SK-MEL-5 (cell line): Measurements from ENCODE around the gene PLA2G2D. TPM values are rescaled to one million over a fixed set of nuclear protein-coding genes. Genes with fewer than 3 reads are reported as not detected.
A peak's percentile ranks its signal among the peaks of the same experiment; 100 is the strongest.

Experiments used
- DNase-seq: peaks from one replicate; pipeline ENCODE4 v3.0.0-alpha.2; 2016; ENCODE audit warnings: low read depth, low spot score
- in situ Hi-C: cut with HindIII; loops from 2 replicates; pipeline ENCODE4 v1.10.0; 2016; ENCODE audit warnings: low sequenced_read_pairs, high pct_unique_total_duplicates, low pct_unique_long_range_greater_than_20kb
- total RNA-seq: library from RNA; depleted of rRNA; stranded (reverse); fragments of >200 nt; shearing (Covaris generic); gene quantifications from 2 replicates; pipeline ENCODE4 v1.2.3, GENCODE V29; 2014

PLA2G2D gene
- total RNA-seq, 1 experiment from 2014 or later, result not detected

DNA sequence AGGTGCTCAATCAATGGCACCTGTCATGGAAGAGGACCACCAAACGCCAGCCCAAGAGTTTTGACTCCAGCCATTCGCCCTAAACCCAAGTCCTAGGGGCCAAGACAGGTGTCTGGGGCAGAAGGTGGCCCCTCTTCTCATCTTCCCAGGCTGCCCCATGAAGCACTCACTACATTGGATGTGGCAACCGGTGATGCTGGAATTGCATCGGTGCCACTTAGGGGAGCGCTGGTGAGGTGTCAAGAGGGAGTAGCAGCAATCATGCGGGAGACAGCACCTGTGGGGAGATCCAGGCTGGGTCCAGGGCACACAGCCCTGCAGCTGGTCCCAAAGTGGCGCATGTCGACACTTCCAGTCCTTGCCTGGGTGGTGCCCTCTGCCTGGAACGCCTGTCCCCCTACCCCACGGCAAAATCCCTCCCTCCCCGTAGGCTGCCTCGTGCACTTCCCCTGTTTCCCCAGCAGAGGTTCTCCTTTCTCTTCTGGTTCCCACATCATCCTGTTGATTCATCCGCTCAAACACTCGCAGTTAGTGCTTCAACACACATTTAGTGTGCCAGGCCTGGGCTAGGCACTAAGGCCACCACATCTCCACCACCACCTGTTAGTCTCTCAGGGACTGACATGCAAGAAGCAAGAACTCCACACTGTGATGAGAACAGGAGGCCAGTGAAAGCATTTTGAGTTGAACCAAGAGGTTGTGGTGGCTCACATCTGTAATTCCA lies 18.5 kb downstream of the PLA2G2D start:
- in situ Hi-C loops, result no loop called here
- DNase-seq, result peak; percentile 68

GRCh38 chr1:20099533-20099932 lies 19.8 kb downstream of the PLA2G2D start:
- in situ Hi-C loops, result no loop called here
- no peak for DNase-seq

DNA sequence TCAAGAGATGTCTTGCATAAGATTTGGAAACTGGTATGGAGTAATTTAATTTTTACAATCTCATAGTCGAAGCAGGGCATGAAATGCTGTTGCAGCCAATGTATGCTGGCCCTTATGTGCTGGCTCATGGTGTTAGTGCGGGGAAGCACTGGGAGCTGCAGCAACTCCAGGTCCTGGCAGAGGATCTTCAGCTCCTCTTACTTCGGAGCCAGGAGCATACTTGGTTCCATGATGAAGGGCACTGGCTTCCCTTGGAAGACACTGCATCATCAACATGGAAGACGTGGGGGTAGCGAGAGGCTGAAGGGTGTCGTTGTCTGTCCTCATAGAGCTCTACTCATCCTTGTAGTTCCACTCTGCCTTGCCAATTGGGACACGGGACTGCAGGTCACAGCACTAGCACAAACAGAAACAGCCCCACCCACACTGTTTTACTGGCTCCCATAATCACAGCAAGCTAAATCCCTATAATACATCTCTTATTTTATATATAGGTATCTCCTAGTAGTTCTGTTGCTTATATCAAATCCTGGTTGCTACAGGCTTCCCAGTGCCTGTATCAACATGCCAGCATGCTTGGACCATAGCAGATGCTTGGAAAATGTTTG lies 22.4 kb downstream of the PLA2G2D start:
- in situ Hi-C loops, result no loop called here

GRCh38 chr1:20095564-20096434 lies 23.5 kb downstream of the PLA2G2D start:
- in situ Hi-C loops, result no loop called here
- DNase-seq, result no peak

More for the DNA sequence above, 22.4 kb downstream of the PLA2G2D start:
- DNase-seq, result no peak

DNA sequence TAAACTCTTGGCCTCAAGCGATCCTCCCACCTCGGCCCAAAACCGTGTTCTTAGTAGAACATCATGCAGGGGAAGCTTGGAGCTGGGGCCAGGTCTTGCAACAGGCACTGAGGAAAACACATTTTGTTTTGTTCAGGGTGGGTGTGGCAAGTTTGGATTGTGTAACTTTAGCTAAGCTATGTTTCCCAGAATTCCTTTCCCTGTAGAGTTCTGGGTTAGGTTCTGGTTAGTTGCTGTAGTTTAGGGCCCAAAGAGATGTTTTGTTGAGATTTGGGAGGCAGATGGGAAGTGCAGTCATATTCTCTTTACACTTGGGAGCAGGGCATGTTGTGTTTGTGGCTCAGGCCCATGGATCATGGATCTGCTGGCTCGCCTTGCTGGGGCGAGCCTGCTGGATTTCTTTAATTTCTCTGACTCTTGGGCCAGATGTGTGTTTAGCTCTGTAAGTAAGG lies 25.4 kb downstream of the PLA2G2D start:
- DNase-seq, result no peak
- in situ Hi-C loops, result no loop called here

DNA sequence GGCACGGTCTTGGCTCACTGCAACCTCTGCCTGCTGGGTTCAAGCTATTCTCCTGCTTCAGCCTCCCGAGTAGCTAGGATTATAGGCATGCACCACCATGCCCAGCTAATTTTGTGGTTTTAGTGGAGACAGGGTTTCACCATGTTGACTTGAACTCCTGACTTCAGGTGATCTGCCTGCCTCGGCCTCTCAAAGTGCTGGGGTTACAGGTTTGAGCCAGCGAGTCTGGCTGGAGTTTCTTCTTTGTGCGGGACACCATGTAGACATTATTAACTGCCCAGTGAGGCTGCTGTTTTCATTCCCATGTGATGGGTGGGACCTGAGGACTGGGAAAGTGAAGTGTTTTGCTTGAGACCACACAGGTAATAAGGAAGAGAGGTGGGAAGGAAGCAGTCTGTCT lies 26.0 kb downstream of the PLA2G2D start:
- in situ Hi-C loops, result no loop called here
- DNase-seq, result no peak

DNA sequence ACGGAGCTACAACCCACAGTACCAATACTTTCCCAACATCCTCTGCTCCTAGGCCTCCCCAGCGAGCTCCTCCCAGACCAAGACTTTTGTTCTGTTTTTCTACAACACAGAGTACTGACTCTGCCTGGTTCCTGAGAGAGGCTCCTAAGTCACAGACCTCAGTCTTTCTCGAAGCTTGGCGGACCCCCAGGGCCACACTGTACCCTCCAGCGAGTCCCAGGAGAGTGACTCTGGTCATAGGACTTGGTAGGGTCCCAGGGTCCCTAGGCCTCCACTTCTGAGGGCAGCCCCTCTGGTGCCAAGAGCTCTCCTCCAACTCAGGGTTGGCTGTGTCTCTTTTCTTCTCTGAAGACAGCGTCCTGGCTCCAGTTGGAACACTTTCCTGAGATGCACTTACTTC lies 28.7 kb downstream of the PLA2G2D start:
- no peak for DNase-seq
- in situ Hi-C loops, result no loop called here

DNA sequence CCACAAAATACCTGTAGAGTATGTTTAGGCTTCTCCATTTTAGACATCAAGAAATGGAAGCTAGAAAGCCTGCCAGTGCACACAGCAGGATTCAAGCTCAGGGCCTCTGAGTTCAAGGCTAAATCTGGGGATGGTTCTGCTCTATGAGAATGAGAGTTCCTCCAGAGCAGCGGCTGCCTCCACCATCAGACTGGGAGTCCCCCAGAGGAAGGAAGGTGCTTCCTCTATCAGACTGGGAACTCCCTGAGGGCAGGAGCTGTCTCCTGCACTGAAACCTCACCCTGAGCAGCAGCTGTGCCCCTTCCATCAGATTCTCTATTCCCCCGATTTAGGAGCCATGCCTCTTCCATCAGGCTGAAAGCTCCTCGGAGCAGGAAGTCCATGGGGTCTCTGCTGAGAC lies 29.2 kb downstream of the PLA2G2D start:
- in situ Hi-C loops, result no loop called here
- no peak for DNase-seq

- peak; percentile 22 for DNase-seq
- in situ Hi-C loops, result no loop called here
Observed at GRCh38 chr1:20089328-20090077, 29.8 kb downstream of the PLA2G2D start.

GRCh38 chr1:20087668-20088067 lies 31.7 kb downstream of the PLA2G2D start:
- no peak for DNase-seq
- in situ Hi-C loops, result no loop called here

- in situ Hi-C loops, result no loop called here
- DNase-seq, result no peak
Observed at GRCh38 chr1:20086800-20087199, 32.5 kb downstream of the PLA2G2D start.

- in situ Hi-C loops, result no loop called here
- no peak for DNase-seq
Observed at GRCh38 chr1:20083178-20083944, 36.0 kb downstream of the PLA2G2D start.

- DNase-seq, result no peak
- in situ Hi-C loops, result no loop called here
Observed at GRCh38 chr1:20082772-20083171, 36.6 kb downstream of the PLA2G2D start.

- in situ Hi-C loops, result no loop called here
- no peak for DNase-seq
Observed at GRCh38 chr1:20081353-20081810, 38.0 kb downstream of the PLA2G2D start.

- no peak for DNase-seq
- in situ Hi-C loops, result no loop called here
Observed at GRCh38 chr1:20080441-20081352, 38.6 kb downstream of the PLA2G2D start.

- in situ Hi-C loops, result no loop called here
- DNase-seq, result no peak
Observed at GRCh38 chr1:20079661-20080305, 39.6 kb downstream of the PLA2G2D start.
